D721Med (cell line): ENCODE measurements around the gene ARFIP1.
"Not testable (repeated sequence)": the region's sequence is repeated elsewhere in the genome, so short reads cannot be mapped to it uniquely, and the experiment has no call there.

ENCODE experiments used
- DNase-seq: peaks from one replicate; pipeline ENCODE4 v3.0.0; 2011; ENCODE audit warnings: low spot score; ENCODE audit not compliant: insufficient read length
- FAIRE-seq: peaks from 2 replicates; lab custom pipeline; 2011; peaks lifted over from hg19 to GRCh38; lab: Jason Lieb, UNC
- CTCF ChIP-seq: IDR thresholded peaks from 2 replicates; pipeline ENCODE4 v1.5.1; 2012; ENCODE audit warnings: mild to moderate bottlenecking, control low read depth; ENCODE audit not compliant: insufficient read depth; ENCODE audit errors: missing control alignments

Gene ARFIP1

GRCh38 chr4:152836936-152837335 is 57.2 kb downstream of the ARFIP1 start:
- no peak for FAIRE-seq
- TF ChIP-seq CTCF: no peak
- DNase-seq: no peak

DNA sequence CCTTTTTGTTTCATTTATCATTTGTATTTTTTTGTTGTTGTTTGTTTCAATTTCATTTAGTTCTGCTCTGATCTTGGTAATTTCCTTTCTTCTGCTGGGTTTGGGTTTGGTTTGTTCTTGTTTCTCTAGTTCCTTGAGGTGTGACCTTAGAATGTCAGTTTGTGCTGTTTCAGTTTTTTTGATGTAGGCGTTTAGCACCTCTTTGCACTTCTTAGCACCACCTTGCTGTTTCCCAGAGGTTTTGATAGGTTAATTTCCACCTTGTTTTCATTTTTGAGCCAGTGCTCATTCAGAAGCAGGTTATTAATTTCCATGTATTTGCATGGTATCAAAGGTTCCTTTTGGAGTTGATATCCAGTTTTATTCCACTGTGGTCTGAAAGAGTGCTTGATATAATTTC is 60.0 kb downstream of the ARFIP1 start:
- not testable (repeated sequence) for DNase-seq, FAIRE-seq

- TF ChIP-seq CTCF: no peak
- no peak for DNase-seq
- no peak for FAIRE-seq
Observed at GRCh38 chr4:152843481-152844090, 63.8 kb downstream of the ARFIP1 start.

DNA sequence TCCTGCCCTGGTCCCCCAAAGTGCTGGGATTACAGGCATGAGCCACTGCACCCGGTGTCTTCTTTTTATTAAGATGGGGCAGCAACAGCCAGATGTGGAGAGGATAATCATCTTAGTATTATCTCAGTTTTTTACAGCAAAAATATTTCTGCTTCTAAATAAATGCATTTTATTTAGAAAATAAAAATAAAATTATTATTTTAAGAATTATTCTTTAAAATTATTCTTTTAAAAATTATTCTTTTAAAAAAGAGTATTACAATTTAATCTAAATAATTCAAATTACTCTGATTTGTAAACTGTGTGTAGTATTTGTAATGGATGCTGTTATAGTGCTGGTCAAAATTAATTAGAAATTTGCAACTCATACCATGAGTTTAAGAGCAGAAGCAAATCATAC is 67.6 kb downstream of the ARFIP1 start:
- DNase-seq (no peak), FAIRE-seq (no peak)
- no peak for TF ChIP-seq CTCF

DNA sequence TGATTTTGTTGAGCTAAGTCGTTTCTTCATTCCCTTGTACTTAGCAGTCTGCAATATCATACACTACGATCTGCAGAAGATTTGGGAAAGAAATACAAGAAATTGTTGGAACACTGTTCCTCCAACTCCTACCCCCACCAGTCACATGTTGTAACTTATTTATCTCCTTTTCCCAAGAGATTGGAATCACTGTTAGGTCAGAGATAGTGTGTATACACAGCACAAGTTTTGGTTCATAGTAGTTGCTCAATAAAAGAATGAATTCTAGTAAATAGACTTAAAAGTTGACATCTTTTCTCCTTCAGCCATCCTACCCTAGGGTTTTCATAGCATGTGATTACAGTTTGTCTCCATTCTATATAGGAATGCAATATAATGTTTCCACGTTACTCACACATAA is 68.8 kb downstream of the ARFIP1 start:
- no peak for TF ChIP-seq CTCF
- FAIRE-seq (peak; percentile 16), DNase-seq (no peak)

DNA sequence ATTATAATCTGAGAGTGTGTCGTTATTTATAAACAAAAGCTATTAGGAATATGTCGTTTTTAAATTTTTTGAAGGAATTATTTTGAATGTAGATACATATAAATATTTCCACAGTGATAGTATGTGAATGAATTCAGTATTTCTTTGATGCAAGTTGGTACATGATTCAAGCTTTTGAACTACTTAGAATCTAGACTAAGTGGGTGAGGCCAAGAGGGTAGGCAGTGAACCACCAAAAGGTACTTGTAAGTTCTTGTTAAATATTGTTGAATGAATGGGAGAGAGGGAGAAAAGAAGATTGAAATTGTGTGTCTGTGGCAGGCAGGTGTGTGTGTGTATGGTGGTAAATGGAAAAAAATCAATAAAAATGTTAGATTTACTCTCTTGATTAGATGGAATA is 69.6 kb downstream of the ARFIP1 start:
- no peak for TF ChIP-seq CTCF
- FAIRE-seq (no peak), DNase-seq (no peak)

DNA sequence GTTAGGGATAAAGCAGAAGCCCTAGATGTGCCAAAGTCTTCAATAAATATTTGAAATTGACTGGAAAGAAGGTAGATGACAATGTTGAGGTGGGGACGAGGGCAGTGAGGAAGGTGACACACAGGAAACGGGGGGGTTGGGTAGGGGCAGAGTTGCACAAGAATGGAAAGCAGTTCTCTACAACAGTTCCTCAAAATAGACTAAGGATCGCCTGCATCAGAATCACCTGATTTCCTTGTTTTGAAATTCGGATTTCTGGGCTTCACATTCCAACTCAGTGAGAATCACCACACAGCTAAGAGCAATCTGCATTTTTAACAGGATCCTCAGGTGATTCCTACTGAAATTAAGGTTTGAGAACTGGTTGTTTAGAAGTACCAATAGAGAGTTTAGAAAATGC is 70.6 kb downstream of the ARFIP1 start:
- DNase-seq (no peak), FAIRE-seq (no peak)
- TF ChIP-seq CTCF: no peak

DNA sequence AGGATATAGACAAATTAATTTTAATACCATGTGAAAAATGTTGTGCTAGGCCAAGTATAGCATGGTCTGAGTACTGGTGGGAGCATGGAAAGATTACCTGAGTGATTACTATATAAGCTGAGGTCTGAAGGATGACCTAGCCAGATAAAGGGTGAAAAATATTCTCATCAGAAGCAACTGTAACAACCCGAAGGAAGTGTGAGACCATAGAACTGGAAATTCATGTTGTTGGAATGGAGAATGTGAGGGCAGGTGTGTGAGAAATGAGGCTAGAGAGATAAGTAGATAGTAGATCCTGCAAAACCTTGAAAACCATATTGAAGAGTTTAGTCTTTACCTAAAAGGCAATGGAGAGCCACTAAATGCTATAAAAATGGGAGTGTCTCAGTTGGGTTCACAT is 71.5 kb downstream of the ARFIP1 start:
- TF ChIP-seq CTCF: no peak
- no peak for FAIRE-seq

More for the DNA sequence above, 71.5 kb downstream of the ARFIP1 start:
- DNase-seq: no peak
